NCI-H146 treated with DMSO at 0.1 percent for 48 hours (cell line): Measurements from ENCODE around the gene CLASP2.
A peak's percentile ranks its signal among the peaks of the same experiment; 100 is the strongest.
"Not testable (repeated sequence)": the region's sequence is repeated elsewhere in the genome, so short reads cannot be mapped to it uniquely, and the experiment has no call there.

Experiments used
- DNase-seq: peaks from one replicate; lab custom pipeline; 2025; ENCODE audit not compliant: unreplicated experiment; lab: John Stamatoyannopoulos, UW

The CLASP2 gene

GRCh38 chr3:33717866-33718594, at the start of gene CLASP2:
CLASP2 (minus strand) TSS chr3:33718254; CDS start chr3:33718002, 252 bp downstream.
- DNase-seq, result peak; percentile 46

- DNase-seq, result no peak
Measured at GRCh38 chr3:33758864-33759263, 40.8 kb upstream of the CLASP2 start.

- no peak for DNase-seq
Measured at GRCh38 chr3:33758281-33758680, 40.2 kb upstream of the CLASP2 start.

GRCh38 chr3:33754391-33754790, 36.3 kb upstream of the CLASP2 start:
- DNase-seq, result not testable (repeated sequence)

- no peak for DNase-seq
Measured at GRCh38 chr3:33751336-33751735, 33.3 kb upstream of the CLASP2 start.

- DNase-seq, result no peak
Measured at GRCh38 chr3:33750211-33750548, 32.1 kb upstream of the CLASP2 start.

GRCh38 chr3:33749546-33750210, 31.6 kb upstream of the CLASP2 start:
- no peak for DNase-seq

- DNase-seq, result no peak
Measured at GRCh38 chr3:33746416-33747116, 28.5 kb upstream of the CLASP2 start.

- no peak for DNase-seq
Measured at GRCh38 chr3:33737146-33737545, 19.1 kb upstream of the CLASP2 start.

GRCh38 chr3:33732394-33732793, 14.3 kb upstream of the CLASP2 start:
- no peak for DNase-seq

GRCh38 chr3:33729993-33730392, 11.9 kb upstream of the CLASP2 start:
- DNase-seq, result no peak

- DNase-seq, result no peak
Measured at GRCh38 chr3:33724256-33724655, 6.2 kb upstream of the CLASP2 start.

- DNase-seq, result no peak
Measured at GRCh38 chr3:33722626-33723370, 4.7 kb upstream of the CLASP2 start.

GRCh38 chr3:33722191-33722590, 4.1 kb upstream of the CLASP2 start:
- no peak for DNase-seq

GRCh38 chr3:33718595-33718907, 497 bp upstream of the CLASP2 start:
- no peak for DNase-seq

- DNase-seq, result no peak
Measured at GRCh38 chr3:33717616-33717865, 513 bp downstream of the CLASP2 start.

- no peak for DNase-seq
Measured at GRCh38 chr3:33716227-33716626, 1.8 kb downstream of the CLASP2 start.

- DNase-seq, result no peak
Measured at GRCh38 chr3:33711100-33711499, 7.0 kb downstream of the CLASP2 start.

- no peak for DNase-seq
Measured at GRCh38 chr3:33706056-33706455, 12.0 kb downstream of the CLASP2 start.

GRCh38 chr3:33704891-33705290, 13.2 kb downstream of the CLASP2 start:
- no peak for DNase-seq

- DNase-seq, result no peak
Measured at GRCh38 chr3:33699275-33699674, 18.8 kb downstream of the CLASP2 start.

GRCh38 chr3:33694944-33695343, 23.1 kb downstream of the CLASP2 start:
- DNase-seq, result no peak
